ENCODE data around the gene EML4. TPM values are rescaled to one million over a fixed set of nuclear protein-coding genes. Genes with fewer than 3 reads are reported as not detected.
"Not testable (repeated sequence)": the region's sequence is repeated elsewhere in the genome, so short reads cannot be mapped to it uniquely, and the experiment has no call there.

The EML4 gene
- total and polyA plus RNA-seq, 9 donors: 26.0 to 36.9 (median 29.0) TPM

- Histone ChIP-seq H3K9me3 (replicated peaks; ENCODE audit: control insufficient read depth, low read depth, low read length) (no peaks in the 10 kb centered on the region), H3K27ac (ENCODE audit: low read length) (no peak overlapping the region), H3K36me3 (ENCODE audit: control insufficient read depth, insufficient read depth, low read length) (peaks cover 37% of the 10 kb centered on the region), H3K27me3 (ENCODE audit: control insufficient read depth, insufficient read depth, low read length) (no peaks in the 10 kb centered on the region), H3K4me3 (ENCODE audit: low read length) (no peak overlapping the region), H3K4me1 (ENCODE audit: control insufficient read depth, insufficient read depth, low read length) (peaks cover 12% of the 10 kb centered on the region)
- WGBS (ENCODE audit: insufficient coverage): 61% methylated on average over 6 of the region's 8 CpGs
- peak; percentile 48 for DNase-seq
These were observed 173.1 kb downstream of the EML4 start for GRCh38 chr2:42342061-42342794.

GRCh38 chr2:42342795-42343241, 173.7 kb downstream of the EML4 start:
- peaks cover 12% of the 10 kb centered on the region for H3K4me1 ChIP-seq (ENCODE audit: control insufficient read depth, insufficient read depth, low read length)
- 46% methylated on average over 8 of the region's 11 CpGs for WGBS (ENCODE audit: insufficient coverage)
- no peaks in the 10 kb centered on the region for H3K9me3 ChIP-seq (replicated peaks; ENCODE audit: control insufficient read depth, low read depth, low read length)
- peaks cover 37% of the 10 kb centered on the region for H3K36me3 ChIP-seq (ENCODE audit: control insufficient read depth, insufficient read depth, low read length)
- no peak for DNase-seq
- H3K27ac ChIP-seq (ENCODE audit: low read length): no peak overlapping the region
- no peak overlapping the region for H3K4me3 ChIP-seq (ENCODE audit: low read length)
- H3K27me3 ChIP-seq (ENCODE audit: control insufficient read depth, insufficient read depth, low read length): no peaks in the 10 kb centered on the region

- H3K27ac ChIP-seq (ENCODE audit: low read length): no peak overlapping the region
- H3K4me3 ChIP-seq (ENCODE audit: low read length): no peak overlapping the region
- H3K9me3 ChIP-seq (replicated peaks; ENCODE audit: control insufficient read depth, low read depth, low read length): no peaks in the 10 kb centered on the region
- peaks cover 12% of the 10 kb centered on the region for H3K4me1 ChIP-seq (ENCODE audit: control insufficient read depth, insufficient read depth, low read length)
- H3K36me3 ChIP-seq (ENCODE audit: control insufficient read depth, insufficient read depth, low read length): peaks cover 30% of the 10 kb centered on the region
- no peak for DNase-seq
- 90% methylated on average over 3 of the region's 4 CpGs for WGBS (ENCODE audit: insufficient coverage)
- H3K27me3 ChIP-seq (ENCODE audit: control insufficient read depth, insufficient read depth, low read length): no peaks in the 10 kb centered on the region
These were observed 176.8 kb downstream of the EML4 start for GRCh38 chr2:42345986-42346385.

- Histone ChIP-seq H3K36me3 (ENCODE audit: control insufficient read depth, insufficient read depth, low read length) (peaks cover 34% of the 10 kb centered on the region), H3K4me1 (ENCODE audit: control insufficient read depth, insufficient read depth, low read length) (peaks cover 12% of the 10 kb centered on the region)
- not testable (repeated sequence) for H3K27me3 ChIP-seq (ENCODE audit: control insufficient read depth, insufficient read depth, low read length); H3K9me3 ChIP-seq (replicated peaks; ENCODE audit: control insufficient read depth, low read depth, low read length); H3K27ac ChIP-seq (ENCODE audit: low read length); H3K4me3 ChIP-seq (ENCODE audit: low read length); DNase-seq
- WGBS (ENCODE audit: insufficient coverage): 86% methylated on average over 1 of the region's 6 CpGs
These were observed 177.7 kb downstream of the EML4 start for GRCh38 chr2:42346856-42347255.

GRCh38 chr2:42347518-42347917, 178.4 kb downstream of the EML4 start:
- not testable (repeated sequence) for DNase-seq; H3K27me3 ChIP-seq (ENCODE audit: control insufficient read depth, insufficient read depth, low read length); H3K4me3 ChIP-seq (ENCODE audit: low read length); H3K27ac ChIP-seq (ENCODE audit: low read length); H3K9me3 ChIP-seq (replicated peaks; ENCODE audit: control insufficient read depth, low read depth, low read length); H3K4me1 ChIP-seq (ENCODE audit: control insufficient read depth, insufficient read depth, low read length)
- WGBS (ENCODE audit: insufficient coverage): 100% methylated on average over 6 of the region's 12 CpGs
- H3K36me3 ChIP-seq (ENCODE audit: control insufficient read depth, insufficient read depth, low read length): peaks cover 40% of the 10 kb centered on the region

- H3K27me3 ChIP-seq (ENCODE audit: control insufficient read depth, insufficient read depth, low read length): no peaks in the 10 kb centered on the region
- no peak for DNase-seq
- no peak overlapping the region for H3K27ac ChIP-seq (ENCODE audit: low read length)
- H3K36me3 ChIP-seq (ENCODE audit: control insufficient read depth, insufficient read depth, low read length): peaks cover 39% of the 10 kb centered on the region
- no peaks in the 10 kb centered on the region for H3K9me3 ChIP-seq (replicated peaks; ENCODE audit: control insufficient read depth, low read depth, low read length)
- H3K4me1 ChIP-seq (ENCODE audit: control insufficient read depth, insufficient read depth, low read length): peaks cover 2% of the 10 kb centered on the region
- 100% methylated on average over 4 of the region's 8 CpGs for WGBS (ENCODE audit: insufficient coverage)
- H3K4me3 ChIP-seq (ENCODE audit: low read length): no peak overlapping the region
These were observed 179.1 kb downstream of the EML4 start for GRCh38 chr2:42348113-42348805.

GRCh38 chr2:42350434-42351063, 181.4 kb downstream of the EML4 start:
- H3K27me3 ChIP-seq (ENCODE audit: control insufficient read depth, insufficient read depth, low read length): no peaks in the 10 kb centered on the region
- H3K27ac ChIP-seq (ENCODE audit: low read length): no peak overlapping the region
- peaks cover 2% of the 10 kb centered on the region for H3K4me1 ChIP-seq (ENCODE audit: control insufficient read depth, insufficient read depth, low read length)
- peaks cover 34% of the 10 kb centered on the region for H3K36me3 ChIP-seq (ENCODE audit: control insufficient read depth, insufficient read depth, low read length)
- H3K9me3 ChIP-seq (replicated peaks; ENCODE audit: control insufficient read depth, low read depth, low read length): no peaks in the 10 kb centered on the region
- no peak for DNase-seq
- 70% methylated on average over 1 of the region's 3 CpGs for WGBS (ENCODE audit: insufficient coverage)
- no peak overlapping the region for H3K4me3 ChIP-seq (ENCODE audit: low read length)

GRCh38 chr2:42351864-42352263, 182.7 kb downstream of the EML4 start:
- Histone ChIP-seq H3K4me3 (ENCODE audit: low read length) (no peak overlapping the region), H3K27ac (ENCODE audit: low read length) (no peak overlapping the region), H3K4me1 (ENCODE audit: control insufficient read depth, insufficient read depth, low read length) (no peaks in the 10 kb centered on the region), H3K36me3 (ENCODE audit: control insufficient read depth, insufficient read depth, low read length) (peaks cover 25% of the 10 kb centered on the region), H3K27me3 (ENCODE audit: control insufficient read depth, insufficient read depth, low read length) (no peaks in the 10 kb centered on the region), H3K9me3 (replicated peaks; ENCODE audit: control insufficient read depth, low read depth, low read length) (no peaks in the 10 kb centered on the region)
- 100% methylated on average over 2 of the region's 5 CpGs for WGBS (ENCODE audit: insufficient coverage)
- DNase-seq: no peak

- 100% methylated on average over 1 of the region's 5 CpGs for WGBS (ENCODE audit: insufficient coverage)
- no peak for DNase-seq
These were observed 184.8 kb downstream of the EML4 start for GRCh38 chr2:42353792-42354429.

More at GRCh38 chr2:42353792-42354429, 184.8 kb downstream of the EML4 start:
- Histone ChIP-seq H3K27ac (ENCODE audit: low read length) (no peak overlapping the region), H3K9me3 (replicated peaks; ENCODE audit: control insufficient read depth, low read depth, low read length) (no peaks in the 10 kb centered on the region), H3K4me3 (ENCODE audit: low read length) (no peak overlapping the region), H3K36me3 (ENCODE audit: control insufficient read depth, insufficient read depth, low read length) (peaks cover 18% of the 10 kb centered on the region), H3K4me1 (ENCODE audit: control insufficient read depth, insufficient read depth, low read length) (no peaks in the 10 kb centered on the region), H3K27me3 (ENCODE audit: control insufficient read depth, insufficient read depth, low read length) (no peaks in the 10 kb centered on the region)

Measured in muscle of leg (tissue), 11 donors.